HL-60 (cell line): ENCODE results near the gene EPB41L4B.

ENCODE experiments used
- DNase-seq, 2 experiments: peaks; one replicate each; pipeline ENCODE4 v3.0.0-alpha.2; 2010 to 2020; ENCODE audit warnings: low read depth in 1 of 2, low spot score in 1 of 2
- H3K27ac ChIP-seq: fragments of 250-450 bp; sonication (Bioruptor Pico); replicated peaks from 2 replicates; pipeline ENCODE4 v1.5.1; 2020; ENCODE audit warnings: mild to moderate bottlenecking, moderate library complexity
- H3K27me3 ChIP-seq: fragments of 250-450 bp; sonication (Bioruptor Pico); 2 replicates; pipeline ENCODE4 v1.5.1; 2021; ENCODE audit warnings: mild to moderate bottlenecking, moderate library complexity; ENCODE audit not compliant: insufficient read depth, poor library complexity, severe bottlenecking
- H3K4me3 ChIP-seq: replicated peaks from 2 replicates; pipeline ENCODE4 v1.5.1; 2011; ENCODE audit warnings: mild to moderate bottlenecking, control low read depth, low read length; ENCODE audit not compliant: insufficient read depth
- CTCF ChIP-seq: IDR thresholded peaks from one replicate; pipeline ENCODE4 v1.5.1; 2011; ENCODE audit warnings: low read length, control low read depth, inconsistent platforms; ENCODE audit not compliant: insufficient read depth
- GABPA ChIP-seq: IDR thresholded peaks from 2 replicates; pipeline ENCODE4 v1.6.1; 2012; ENCODE audit warnings: low read depth
- POLR2AphosphoS5 ChIP-seq: IDR thresholded peaks from 2 replicates; pipeline ENCODE4 v1.6.1; 2012; ENCODE audit warnings: low read depth
- REST ChIP-seq: IDR thresholded peaks from 2 replicates; pipeline ENCODE4 v1.6.1; 2012; ENCODE audit warnings: low read depth; ENCODE audit not compliant: insufficient replicate concordance
- SPI1 ChIP-seq: IDR thresholded peaks from 2 replicates; pipeline ENCODE4 v1.6.1; 2012; ENCODE audit warnings: low read depth, mild to moderate bottlenecking, borderline replicate concordance

Gene EPB41L4B

GRCh38 chr9:109314011-109314531 is 6.8 kb downstream of the EPB41L4B start:
- H3K27me3 ChIP-seq = peaks cover 31% of the 10 kb centered on the region
- no peak overlapping the region for H3K27ac ChIP-seq
- no peak for DNase-seq
- TF ChIP-seq SPI1 = no peak
- no peak for TF ChIP-seq POLR2AphosphoS5
- TF ChIP-seq REST = no peak
- TF ChIP-seq CTCF = no peak
- no peak for TF ChIP-seq GABPA
- H3K4me3 ChIP-seq = no peak overlapping the region

GRCh38 chr9:109313351-109313750 is 7.5 kb downstream of the EPB41L4B start:
- Histone ChIP-seq H3K4me3 (no peak overlapping the region), H3K27me3 (peaks cover 24% of the 10 kb centered on the region), H3K27ac (no peak overlapping the region)
- no peak for DNase-seq
- TF ChIP-seq CTCF (no peak), POLR2AphosphoS5 (no peak), SPI1 (no peak), GABPA (no peak), REST (no peak)

- Histone ChIP-seq H3K27me3 (peaks cover 20% of the 10 kb centered on the region), H3K4me3 (no peak overlapping the region), H3K27ac (no peak overlapping the region)
- TF ChIP-seq GABPA (no peak), SPI1 (no peak), REST (no peak), POLR2AphosphoS5 (no peak), CTCF (no peak)
- DNase-seq = no peak
Observed at GRCh38 chr9:109312783-109313182, 8.1 kb downstream of the EPB41L4B start.
